Heart right ventricle (tissue), 16 donors: ENCODE data around the gene FTO. TPM values are rescaled to one million over a fixed set of nuclear protein-coding genes. Genes with fewer than 3 reads are reported as not detected.

Experiments used
- ATAC-seq, 8 donors: fragments of 200-7000 bp; cut with Tn5 transposase; one replicate each; pipeline ENCODE4 v1.9.1; 2020; ENCODE audit warnings: mild to moderate bottlenecking in 8 of 8, moderate library complexity in 8 of 8, moderate number of reproducible peaks in 1 of 8
- DNase-seq, 2 donors: peaks; one replicate each; pipeline ENCODE4 v3.0.0-alpha.2; 2020
- H3K27ac ChIP-seq, 10 donors: fragments of 200-600 bp; sonication (generic) in 2 of 10; one replicate each; pipeline versions ENCODE4 v1.5.0 to v1.8.0; 2020 to 2022; ENCODE audit warnings: mild to moderate bottlenecking in 3 of 10
- H3K27me3 ChIP-seq, 7 donors: fragments of 200-600 bp; one replicate each; pipeline ENCODE4 v1.8.0; 2021 to 2022; ENCODE audit warnings: mild to moderate bottlenecking in 2 of 7
- H3K36me3 ChIP-seq, 9 donors: fragments of 200-600 bp; sonication (generic) in 1 of 9; one replicate each; pipeline versions ENCODE4 v1.5.0 to v1.8.0; 2020 to 2022; ENCODE audit warnings: mild to moderate bottlenecking in 2 of 9
- H3K4me1 ChIP-seq, 9 donors: fragments of 200-600 bp; sonication (generic) in 1 of 9; one replicate each; pipeline versions ENCODE4 v1.5.0 to v1.8.0; 2020 to 2022; ENCODE audit warnings: mild to moderate bottlenecking in 4 of 9
- H3K4me3 ChIP-seq, 10 donors: fragments of 200-600 bp; sonication (generic) in 2 of 10; one replicate each; pipeline versions ENCODE4 v1.5.0 to v1.8.0; 2020 to 2022; ENCODE audit warnings: mild to moderate bottlenecking in 7 of 10, moderate library complexity in 2 of 10
- H3K9me3 ChIP-seq, 11 donors: fragments of 200-600 bp in 10 of 11; sonication (generic) in 2 of 11; one replicate each; pipeline versions ENCODE4 v1.5.0 to v1.8.0; 2013 to 2022; ENCODE audit warnings: mild to moderate bottlenecking in 2 of 11, control low read depth in 1 of 11, moderate library complexity in 1 of 11
- CTCF ChIP-seq, 9 donors: fragments of 200-600 bp; sonication (generic) in 2 of 9; IDR thresholded peaks; one replicate each; pipeline versions ENCODE4 v1.5.0 to v1.8.0; 2021 to 2022; ENCODE audit warnings: antibody characterized with exemption in 9 of 9, mild to moderate bottlenecking in 5 of 9, moderate library complexity in 1 of 9
- WGBS, 2 donors: extraction: QIAGEN DNeasy Blood & Tissue Kit; methylation state at CpG; one replicate each; pipeline ENCODE4 v1.1.7; 2013; ENCODE audit warnings: inconsistent platforms in 1 of 2; 5-methylcytosine and 5-hydroxymethylcytosine counted together
- intact Hi-C, 10 donors: fragments of 100-400 bp; cut with DNase I; formaldehyde crosslinking; loops; one replicate each; pipeline versions ENCODE4 v1.11.1 to v1.14.2; 2022
- polyA plus RNA-seq, 2 donors: library from polyadenylated mRNA; stranded (reverse); fragments of 200-250 nt; gene quantifications; one replicate each; pipeline ENCODE4 v1.2.3, GENCODE V29; 2013
- total RNA-seq, 10 donors: library from RNA; stranded (reverse); fragmentation: NEBNext Ultra II Directional in 3 of 10; extraction: Animal tissue kit (Norgen Biotek cat#: 25700) in 3 of 10; gene quantifications; one replicate each; pipeline versions ENCODE4 v1.2.1 to v1.2.4, GENCODE V29; 2021 to 2023
- donor health status: Arrhythmogenic right ventricular cardiomyopathy.
- donor health status: ischemic (EF 13 %, LVEDD 7.1; RV severe dilation, severe dysfunction).
- donor health status: healthy with polysubstance abuse.
- donor health status: DM: no; HTN: yes; CAD: no.
- donor health status: DM: no; HTN: no; CAD: no.
- donor health status: ischemic (EF 25% LVEDD 6.9; RV normal size, moderate dysfunction).
- donor health status: ischemic (EF 25% LVEDD 5.7; RV mildly dilated, moderate dysfunction).
- donor health status: healthy.
- donor health status: DM: yes; HTN: yes; CAD: no.
- donor health status: Ischemic cardiomyopathy.
- donor health status: ischemic (EF 35%, LVEDD 5.7; RV mildly dilated, moderate dysfunction).
- donor health status: nonischemic (EF 11% LVEDD 7.7; RV severe dilation, severe dysfunction).
- donor health status: DM: yes; HTN: yes; CAD: no.
- donor health status: PGD.
- donor health status: ischemic (EF 29% LVEDD 5.4; RV normal size, mild dysfunction).
- donor health status: nonischemic (EF 23%, LVEDD 6.1; RV moderate dilation, normal function).

Gene FTO
- total and polyA plus RNA-seq, 12 donors, result 8.5 to 103 (median 90.0) TPM

GRCh38 chr16:54110016-54110981 lies 406.3 kb downstream of the FTO start:
- ATAC-seq, result no peak
- Histone ChIP-seq H3K4me3 (no peak overlapping the region), H3K27ac (no peak overlapping the region), H3K4me1 (peaks cover 0 to 4% (median 0%) of the 10 kb centered on the region in 9 donors), H3K36me3 (peaks cover 0 to 37% (median 17%) of the 10 kb centered on the region in 9 donors), H3K9me3 (no peaks in the 10 kb centered on the region), H3K27me3 (no peaks in the 10 kb centered on the region)
- no peak for TF ChIP-seq CTCF (IDR thresholded peaks at IDR 0.05)
- intact Hi-C loops, result no loop called here
- DNase-seq, result no peak
- 91 to 92% methylated on average over 16 of the region's 16 CpGs for WGBS, 2 donors

GRCh38 chr16:54112451-54113206 lies 408.7 kb downstream of the FTO start:
- Histone ChIP-seq H3K27me3 (no peaks in the 10 kb centered on the region), H3K4me3 (no peak overlapping the region), H3K4me1 (peaks cover 0 to 6% (median 0%) of the 10 kb centered on the region in 9 donors), H3K27ac (no peak overlapping the region), H3K36me3 (peaks cover 0 to 37% (median 17%) of the 10 kb centered on the region in 9 donors), H3K9me3 (no peaks in the 10 kb centered on the region)
- ATAC-seq, result no peak
- 89 to 91% methylated on average over 8 of the region's 8 CpGs for WGBS, 2 donors
- no peak for TF ChIP-seq CTCF (IDR thresholded peaks at IDR 0.05)
- no peak for DNase-seq
- intact Hi-C loops, result no loop called here

GRCh38 chr16:54115558-54115957 lies 411.6 kb downstream of the FTO start:
- Histone ChIP-seq H3K27ac (peak overlapping the region in 1 of 10 donors; percentile 7), H3K9me3 (no peaks in the 10 kb centered on the region), H3K27me3 (no peaks in the 10 kb centered on the region), H3K4me1 (peaks cover 0 to 6% (median 0%) of the 10 kb centered on the region in 9 donors), H3K4me3 (no peak overlapping the region), H3K36me3 (peaks cover 0 to 37% (median 17%) of the 10 kb centered on the region in 9 donors)
- ATAC-seq (peak in 4 of 8 donors; percentile 22 to 72 (median 52)), DNase-seq (no peak)
- intact Hi-C loops, result no loop called here
- 86 to 88% methylated on average over 9 of the region's 9 CpGs for WGBS, 2 donors
- TF ChIP-seq CTCF (IDR thresholded peaks at IDR 0.05), result no peak

GRCh38 chr16:54116124-54116655 lies 412.2 kb downstream of the FTO start:
- H3K36me3 ChIP-seq, result peaks cover 0 to 37% (median 17%) of the 10 kb centered on the region in 9 donors
- TF ChIP-seq CTCF (IDR thresholded peaks at IDR 0.05), result no peak
- peaks cover 0 to 6% (median 0%) of the 10 kb centered on the region in 9 donors for H3K4me1 ChIP-seq
- H3K27ac ChIP-seq, result no peak overlapping the region
- WGBS, 2 donors, result 76 to 77% methylated on average over 17 of the region's 17 CpGs
- intact Hi-C loops, result no loop called here
- DNase-seq (no peak), ATAC-seq (no peak)
- no peak overlapping the region for H3K4me3 ChIP-seq
- H3K27me3 ChIP-seq, result no peaks in the 10 kb centered on the region
- no peaks in the 10 kb centered on the region for H3K9me3 ChIP-seq
